ENCODE results near the gene LBHD2. TPM values are rescaled to one million over a fixed set of nuclear protein-coding genes. Genes with fewer than 3 reads are reported as not detected.

LBHD2 gene
- total and polyA plus RNA-seq, 2 of the 13 experiments (the other 11 are each of a cell fraction or from before 2014, with no cell fraction given), result 0.67 to 1.00 TPM

- TF ChIP-seq HNRNPLL (IDR thresholded peaks at IDR 0.05; ENCODE audit: low read depth, low read length, poor library complexity, severe bottlenecking), result no peak
- TF ChIP-seq MED8 (CRISPR knock-in tag; IDR thresholded peaks at IDR 0.05; ENCODE audit: insufficient replicate concordance), result no peak
- no peak for TF ChIP-seq ZBTB7B (CRISPR knock-in tag; IDR thresholded peaks at IDR 0.05)
- TF ChIP-seq FOXK2 (IDR thresholded peaks at IDR 0.05), result no peak
- TF ChIP-seq SAP130 (CRISPR knock-in tag; IDR thresholded peaks at IDR 0.05; ENCODE audit: low read depth), result no peak
- TF ChIP-seq ZNF30 (CRISPR knock-in tag; IDR thresholded peaks at IDR 0.05), result no peak
- no peak for TF ChIP-seq SOX5 (CRISPR knock-in tag; IDR thresholded peaks at IDR 0.05; ENCODE audit: borderline replicate concordance)
- no peak for TF ChIP-seq SNAPC4 (CRISPR knock-in tag; IDR thresholded peaks at IDR 0.05)
- no peak for TF ChIP-seq FOXO1 (CRISPR knock-in tag; IDR thresholded peaks at IDR 0.05)
- no peak for TF ChIP-seq ZNF780A (CRISPR knock-in tag; IDR thresholded peaks at IDR 0.05)
- TF ChIP-seq ZNF142 (CRISPR knock-in tag; IDR thresholded peaks at IDR 0.05), result no peak
- TF ChIP-seq ZMYM3 (CRISPR knock-in tag; IDR thresholded peaks at IDR 0.05), result no peak
- TF ChIP-seq MEF2D (CRISPR knock-in tag; IDR thresholded peaks at IDR 0.05), result no peak
- no peak for TF ChIP-seq PHF21A (CRISPR knock-in tag; IDR thresholded peaks at IDR 0.05)
- no peak for TF ChIP-seq AKNA (CRISPR knock-in tag; IDR thresholded peaks at IDR 0.05; ENCODE audit: borderline replicate concordance)
- TF ChIP-seq TARDBP (CRISPR knock-in tag; IDR thresholded peaks at IDR 0.05), result 0 out of 2 replicates have a peak, but pooled peaks have one; percentile 41
Measured at GRCh38 chr14:103113303-103113702, 29.3 kb downstream of the LBHD2 start (continued).
